HUES6 (cell line): ENCODE results near the gene CPSF6.
"Not testable (repeated sequence)": the region's sequence is repeated elsewhere in the genome, so short reads cannot be mapped to it uniquely, and the experiment has no call there.

Experiments
- H3K27ac ChIP-seq: 2 replicates; pipeline ENCODE4 v1.7.0; 2013; ENCODE audit warnings: low read depth, mild to moderate bottlenecking, low read length, inconsistent platforms
- H3K27me3 ChIP-seq: 2 replicates; pipeline ENCODE4 v1.6.1; 2013; ENCODE audit warnings: low read length; ENCODE audit not compliant: control insufficient read depth, insufficient read depth
- H3K36me3 ChIP-seq: 2 replicates; pipeline ENCODE4 v1.6.1; 2013; ENCODE audit warnings: low read length; ENCODE audit not compliant: control insufficient read depth, insufficient read depth
- H3K4me1 ChIP-seq: 2 replicates; pipeline ENCODE4 v1.6.1; 2013; ENCODE audit warnings: low read length; ENCODE audit not compliant: control insufficient read depth, insufficient read depth
- H3K4me3 ChIP-seq: 2 replicates; pipeline ENCODE4 v1.5.1; 2013; ENCODE audit warnings: low read depth, low read length
- H3K9ac ChIP-seq: one replicate; pipeline ENCODE4 v1.6.1; 2013; ENCODE audit warnings: mild to moderate bottlenecking, low read length
- H3K9me3 ChIP-seq: 2 replicates; pipeline ENCODE4 v1.6.1; 2013; ENCODE audit warnings: low read depth, low read length; ENCODE audit not compliant: control insufficient read depth, insufficient read depth

Gene CPSF6, protein sequence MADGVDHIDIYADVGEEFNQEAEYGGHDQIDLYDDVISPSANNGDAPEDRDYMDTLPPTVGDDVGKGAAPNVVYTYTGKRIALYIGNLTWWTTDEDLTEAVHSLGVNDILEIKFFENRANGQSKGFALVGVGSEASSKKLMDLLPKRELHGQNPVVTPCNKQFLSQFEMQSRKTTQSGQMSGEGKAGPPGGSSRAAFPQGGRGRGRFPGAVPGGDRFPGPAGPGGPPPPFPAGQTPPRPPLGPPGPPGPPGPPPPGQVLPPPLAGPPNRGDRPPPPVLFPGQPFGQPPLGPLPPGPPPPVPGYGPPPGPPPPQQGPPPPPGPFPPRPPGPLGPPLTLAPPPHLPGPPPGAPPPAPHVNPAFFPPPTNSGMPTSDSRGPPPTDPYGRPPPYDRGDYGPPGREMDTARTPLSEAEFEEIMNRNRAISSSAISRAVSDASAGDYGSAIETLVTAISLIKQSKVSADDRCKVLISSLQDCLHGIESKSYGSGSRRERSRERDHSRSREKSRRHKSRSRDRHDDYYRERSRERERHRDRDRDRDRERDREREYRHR

DNA sequence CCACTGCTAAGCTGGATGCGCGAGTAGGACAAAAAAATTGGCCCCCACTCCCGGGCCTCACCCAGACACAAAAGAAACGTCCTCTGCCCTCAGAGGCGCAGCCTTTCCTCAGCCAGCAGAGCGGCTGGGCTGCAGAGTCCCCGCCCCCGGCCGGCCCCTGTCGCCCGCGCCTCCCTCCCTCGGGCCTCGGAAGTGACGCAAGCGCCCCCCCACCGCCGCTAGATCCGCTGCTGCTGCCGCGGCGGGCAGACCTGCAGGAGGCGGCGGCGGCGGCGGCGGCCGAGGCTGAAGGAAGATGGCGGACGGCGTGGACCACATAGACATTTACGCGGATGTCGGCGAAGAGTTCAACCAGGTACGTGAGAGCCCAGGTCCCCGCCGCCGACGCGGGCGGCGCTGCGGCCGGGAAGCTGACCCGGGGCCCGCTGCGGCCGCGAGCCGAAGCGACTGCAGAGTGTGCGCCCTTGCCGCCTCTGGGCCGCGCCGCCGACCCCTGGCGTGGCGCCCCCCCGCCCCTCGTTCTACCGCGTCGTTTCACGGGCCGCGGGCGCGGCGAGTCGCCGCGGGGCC, at the start of gene CPSF6:
Gene CPSF6, plus strand, starts transcription at position 218 of the 570 bp plus-strand sequence. Its CDS starts 78 bp downstream, at position 296.
- Histone ChIP-seq H3K27me3 (no peaks in the 10 kb centered on the region), H3K27ac (peak within 1 kb of the TSS; percentile 99), H3K9me3 (no peaks in the 10 kb centered on the region), H3K4me3 (peak within 1 kb of the TSS; percentile 100), H3K4me1 (peaks cover 25% of the 10 kb centered on the region), H3K36me3 (peaks cover 22% of the 10 kb centered on the region), H3K9ac (peak within 1 kb of the TSS; percentile 99)

GRCh38 chr12:69196302-69197288, 42.8 kb upstream of the CPSF6 start:
- Histone ChIP-seq H3K27ac (no peak overlapping the region), H3K9ac (no peak overlapping the region), H3K4me3 (no peak overlapping the region), H3K9me3 (peaks cover 71% of the 10 kb centered on the region), H3K27me3 (no peaks in the 10 kb centered on the region), H3K4me1 (no peaks in the 10 kb centered on the region), H3K36me3 (no peaks in the 10 kb centered on the region)

GRCh38 chr12:69199976-69200375, 39.4 kb upstream of the CPSF6 start:
- not testable (repeated sequence) for H3K27me3 ChIP-seq, H3K36me3 ChIP-seq, H3K9ac ChIP-seq, H3K27ac ChIP-seq, H3K4me3 ChIP-seq, H3K4me1 ChIP-seq
- peaks cover 47% of the 10 kb centered on the region for H3K9me3 ChIP-seq

GRCh38 chr12:69204191-69204590, 35.2 kb upstream of the CPSF6 start:
- Histone ChIP-seq H3K9ac (no peak overlapping the region), H3K27ac (no peak overlapping the region), H3K36me3 (no peaks in the 10 kb centered on the region), H3K4me1 (no peaks in the 10 kb centered on the region), H3K27me3 (no peaks in the 10 kb centered on the region), H3K4me3 (no peak overlapping the region), H3K9me3 (peaks cover 32% of the 10 kb centered on the region)

DNA sequence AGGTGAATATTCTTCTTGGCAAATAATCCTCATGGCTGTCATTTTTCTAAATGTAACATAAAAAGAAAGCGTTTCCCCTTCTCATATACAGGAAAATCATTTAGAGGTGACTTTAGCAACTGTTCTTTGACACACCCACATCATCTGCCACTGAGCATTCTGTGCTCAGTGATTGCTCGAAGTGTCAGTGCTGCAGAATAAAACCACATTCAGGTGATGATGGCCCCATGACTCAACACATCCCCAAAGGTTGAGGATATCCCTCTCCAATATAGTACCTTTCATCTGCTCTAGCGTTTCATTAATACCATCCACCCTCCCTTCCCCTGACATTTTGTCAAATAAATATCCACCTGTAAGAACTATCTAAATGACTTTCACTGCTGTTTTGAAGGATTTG, 28.7 kb upstream of the CPSF6 start:
- Histone ChIP-seq H3K4me3 (no peak overlapping the region), H3K27me3 (no peaks in the 10 kb centered on the region), H3K9me3 (0 out of 2 replicates have a peak, but pooled peaks cover 6% of the 10 kb centered on the region), H3K36me3 (no peaks in the 10 kb centered on the region), H3K9ac (no peak overlapping the region), H3K4me1 (no peaks in the 10 kb centered on the region), H3K27ac (no peak overlapping the region)

- no peaks in the 10 kb centered on the region for H3K36me3 ChIP-seq
These were observed 28.2 kb upstream of the CPSF6 start for GRCh38 chr12:69211160-69211559.

DNA sequence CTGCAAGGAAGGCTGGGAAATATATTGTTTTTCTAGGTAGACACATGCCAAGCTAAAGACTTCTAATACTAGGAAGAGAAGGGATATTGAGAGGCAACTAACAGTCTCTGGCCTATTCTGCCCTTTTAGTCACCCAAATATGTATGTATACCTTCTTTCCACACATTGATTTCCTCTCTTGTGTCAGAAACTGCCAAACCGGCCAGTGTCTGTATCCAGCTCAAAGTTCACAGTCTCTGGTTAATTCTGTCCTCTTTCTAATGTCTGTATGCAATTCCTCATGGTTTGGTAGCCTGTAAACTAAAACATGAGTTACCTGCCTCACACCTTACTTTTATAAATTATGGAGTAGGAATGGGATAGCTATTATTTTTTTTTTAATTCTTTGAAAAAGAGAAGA, 25.2 kb upstream of the CPSF6 start:
- Histone ChIP-seq H3K9me3 (no peaks in the 10 kb centered on the region), H3K4me3 (no peak overlapping the region), H3K9ac (no peak overlapping the region), H3K4me1 (no peaks in the 10 kb centered on the region), H3K27ac (no peak overlapping the region), H3K27me3 (no peaks in the 10 kb centered on the region), H3K36me3 (no peaks in the 10 kb centered on the region)

More at GRCh38 chr12:69211160-69211559, 28.2 kb upstream of the CPSF6 start:
- H3K9me3 ChIP-seq: 0 out of 2 replicates have a peak, but pooled peaks cover 6% of the 10 kb centered on the region
- no peaks in the 10 kb centered on the region for H3K27me3 ChIP-seq
- H3K27ac ChIP-seq: no peak overlapping the region
- no peak overlapping the region for H3K4me3 ChIP-seq
- H3K4me1 ChIP-seq: no peaks in the 10 kb centered on the region
- H3K9ac ChIP-seq: no peak overlapping the region

DNA sequence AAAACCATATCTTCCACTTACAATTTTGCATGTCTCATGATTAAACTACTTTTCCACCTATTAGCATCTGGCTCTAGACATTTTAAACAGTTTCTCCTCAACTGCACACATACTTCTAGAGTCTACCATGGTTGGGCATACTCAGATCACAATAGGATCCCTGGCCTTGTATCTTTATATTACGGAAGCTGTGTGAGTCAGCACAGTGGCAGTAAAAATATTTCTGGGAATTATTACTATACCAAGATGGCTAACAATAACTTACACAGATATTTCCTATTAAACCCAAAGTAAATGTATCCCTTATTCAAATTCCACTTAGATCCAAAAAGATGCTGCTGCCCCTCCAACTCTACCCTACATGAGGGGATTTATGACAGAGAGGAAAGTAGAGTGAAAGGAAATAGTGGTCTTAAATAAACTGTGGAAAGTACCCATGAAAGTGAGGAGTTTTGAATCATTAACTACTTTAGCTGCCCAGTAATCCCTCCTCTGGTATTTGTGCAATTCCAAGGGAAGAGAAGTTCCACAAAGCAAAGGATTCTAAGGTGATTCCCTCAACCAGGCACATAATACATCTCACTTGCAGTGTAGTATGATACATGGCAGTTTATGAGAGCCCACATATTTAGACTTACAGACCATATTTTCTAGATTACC, 14.0 kb upstream of the CPSF6 start:
- Histone ChIP-seq H3K4me3 (no peak overlapping the region), H3K9me3 (no peaks in the 10 kb centered on the region), H3K4me1 (no peaks in the 10 kb centered on the region), H3K27ac (no peak overlapping the region), H3K9ac (no peak overlapping the region), H3K27me3 (no peaks in the 10 kb centered on the region), H3K36me3 (no peaks in the 10 kb centered on the region)

GRCh38 chr12:69231479-69231878, 7.9 kb upstream of the CPSF6 start:
- H3K9me3 ChIP-seq: peaks cover 26% of the 10 kb centered on the region
- no peak overlapping the region for H3K4me3 ChIP-seq
- no peak overlapping the region for H3K9ac ChIP-seq
- no peak overlapping the region for H3K27ac ChIP-seq
- no peaks in the 10 kb centered on the region for H3K4me1 ChIP-seq
- H3K36me3 ChIP-seq: no peaks in the 10 kb centered on the region
- no peaks in the 10 kb centered on the region for H3K27me3 ChIP-seq

GRCh38 chr12:69238589-69239351, 599 bp upstream of the CPSF6 start:
- Histone ChIP-seq H3K36me3 (peaks cover 17% of the 10 kb centered on the region), H3K9me3 (no peaks in the 10 kb centered on the region), H3K4me1 (peaks cover 25% of the 10 kb centered on the region), H3K9ac (peak overlapping the region; percentile 76), H3K27ac (peak overlapping the region; percentile 64; the same call in 1 of the 2 replicates), H3K27me3 (no peaks in the 10 kb centered on the region), H3K4me3 (peak overlapping the region; percentile 100)
